GM18499 (cell line): Measurements from ENCODE around the gene KLK8.

Experiments
- ATAC-seq: cut with Tn5 transposase; IDR thresholded peaks from one replicate; pipeline ENCODE4 v1.9.1; 2021; ENCODE audit warnings: moderate number of reproducible peaks; ENCODE audit not compliant: insufficient read depth, unreplicated experiment

Gene KLK8

GRCh38 chr19:51001515-51001914 lies at the start of gene KLK8:
Gene KLK8 (minus strand): TSS chr19:51001604. CDS start chr19:51001167, 437 bp downstream.
- no peak for ATAC-seq

- no peak for ATAC-seq
Observed at GRCh38 chr19:51047031-51047335, 45.6 kb upstream of the KLK8 start.

GRCh38 chr19:51044327-51044726 lies 42.9 kb upstream of the KLK8 start:
- ATAC-seq = no peak

GRCh38 chr19:51043497-51043896 lies 42.1 kb upstream of the KLK8 start:
- no peak for ATAC-seq

- ATAC-seq = no peak
Observed at GRCh38 chr19:51040151-51040550, 38.7 kb upstream of the KLK8 start.

- no peak for ATAC-seq
Observed at GRCh38 chr19:51036519-51036918, 35.1 kb upstream of the KLK8 start.

GRCh38 chr19:51034704-51035103 lies 33.3 kb upstream of the KLK8 start, which contains the start of gene KLK12:
Gene KLK12 (minus strand): TSS chr19:51035002. CDS start chr19:51034621, 381 bp downstream.
- ATAC-seq = no peak

GRCh38 chr19:51031880-51032225 lies 30.4 kb upstream of the KLK8 start:
- no peak for ATAC-seq

GRCh38 chr19:51031220-51031879 lies 29.9 kb upstream of the KLK8 start:
- no peak for ATAC-seq

GRCh38 chr19:51030631-51031030 lies 29.2 kb upstream of the KLK8 start:
- no peak for ATAC-seq

- ATAC-seq = no peak
Observed at GRCh38 chr19:51029718-51030117, 28.3 kb upstream of the KLK8 start.

- ATAC-seq = no peak
Observed at GRCh38 chr19:51027873-51028272, 26.5 kb upstream of the KLK8 start.

- no peak for ATAC-seq
Observed at GRCh38 chr19:51027126-51027806, 25.9 kb upstream of the KLK8 start.

- ATAC-seq = no peak
Observed at GRCh38 chr19:51026554-51026831, 25.1 kb upstream of the KLK8 start, which contains the start of gene KLK11. Gene KLK11 (minus strand): TSS chr19:51026616. CDS start chr19:51025631, 985 bp downstream.

GRCh38 chr19:51025809-51026553 lies 24.6 kb upstream of the KLK8 start:
- ATAC-seq = no peak

GRCh38 chr19:51025401-51025800 lies 24.0 kb upstream of the KLK8 start:
- ATAC-seq = no peak

- no peak for ATAC-seq
Observed at GRCh38 chr19:51024924-51025323, 23.5 kb upstream of the KLK8 start.

- ATAC-seq = no peak
Observed at GRCh38 chr19:51023946-51024345, 22.5 kb upstream of the KLK8 start.

GRCh38 chr19:51022526-51022925 lies 21.1 kb upstream of the KLK8 start:
- no peak for ATAC-seq

- ATAC-seq = no peak
Observed at GRCh38 chr19:51020988-51021651, 19.7 kb upstream of the KLK8 start.

- ATAC-seq = no peak
Observed at GRCh38 chr19:51019544-51019925, 18.1 kb upstream of the KLK8 start, which contains the start of gene KLK10. Gene KLK10 (minus strand): TSS chr19:51019709. CDS start chr19:51019130, 579 bp downstream.
